ENCODE results near the gene TAAR2.

Gene TAAR2

DNA sequence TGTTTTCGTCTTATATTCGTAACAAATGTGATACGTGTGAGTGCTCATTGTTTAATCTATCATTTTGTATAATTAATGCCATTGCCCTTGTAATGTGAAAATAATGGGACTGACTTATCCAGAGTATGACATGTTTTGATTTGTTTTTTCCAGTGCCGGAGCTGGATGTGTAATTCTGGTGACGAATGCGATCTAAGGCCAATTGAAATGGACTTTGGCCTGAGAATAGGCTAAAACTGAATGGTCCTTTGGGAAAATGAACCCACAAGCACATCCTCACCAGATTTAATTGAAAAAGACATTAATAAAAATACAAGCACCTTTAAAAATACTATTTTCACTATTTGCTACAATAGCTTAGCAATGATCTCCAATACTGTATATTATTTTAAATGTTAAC, 27.9 kb downstream of the TAAR2 start:
- Histone ChIP-seq H3K27me3 (ENCODE audit: insufficient read depth, low read depth, severe bottlenecking) (peaks cover 74% of the 10 kb centered on the region), H3K9me3 (ENCODE audit: severe bottlenecking) (no peaks in the 10 kb centered on the region), H3K27ac (no peak overlapping the region), H3K36me3 (no peaks in the 10 kb centered on the region), H3K4me3 (ENCODE audit: low read depth, low read length) (no peak overlapping the region)
- no peak for DNase-seq
- TF ChIP-seq, protein P1, sequence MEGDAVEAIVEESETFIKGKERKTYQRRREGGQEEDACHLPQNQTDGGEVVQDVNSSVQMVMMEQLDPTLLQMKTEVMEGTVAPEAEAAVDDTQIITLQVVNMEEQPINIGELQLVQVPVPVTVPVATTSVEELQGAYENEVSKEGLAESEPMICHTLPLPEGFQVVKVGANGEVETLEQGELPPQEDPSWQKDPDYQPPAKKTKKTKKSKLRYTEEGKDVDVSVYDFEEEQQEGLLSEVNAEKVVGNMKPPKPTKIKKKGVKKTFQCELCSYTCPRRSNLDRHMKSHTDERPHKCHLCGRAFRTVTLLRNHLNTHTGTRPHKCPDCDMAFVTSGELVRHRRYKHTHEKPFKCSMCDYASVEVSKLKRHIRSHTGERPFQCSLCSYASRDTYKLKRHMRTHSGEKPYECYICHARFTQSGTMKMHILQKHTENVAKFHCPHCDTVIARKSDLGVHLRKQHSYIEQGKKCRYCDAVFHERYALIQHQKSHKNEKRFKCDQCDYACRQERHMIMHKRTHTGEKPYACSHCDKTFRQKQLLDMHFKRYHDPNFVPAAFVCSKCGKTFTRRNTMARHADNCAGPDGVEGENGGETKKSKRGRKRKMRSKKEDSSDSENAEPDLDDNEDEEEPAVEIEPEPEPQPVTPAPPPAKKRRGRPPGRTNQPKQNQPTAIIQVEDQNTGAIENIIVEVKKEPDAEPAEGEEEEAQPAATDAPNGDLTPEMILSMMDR (IDR thresholded peaks at IDR 0.05; ENCODE audit: low read depth, low read length): no peak

DNA sequence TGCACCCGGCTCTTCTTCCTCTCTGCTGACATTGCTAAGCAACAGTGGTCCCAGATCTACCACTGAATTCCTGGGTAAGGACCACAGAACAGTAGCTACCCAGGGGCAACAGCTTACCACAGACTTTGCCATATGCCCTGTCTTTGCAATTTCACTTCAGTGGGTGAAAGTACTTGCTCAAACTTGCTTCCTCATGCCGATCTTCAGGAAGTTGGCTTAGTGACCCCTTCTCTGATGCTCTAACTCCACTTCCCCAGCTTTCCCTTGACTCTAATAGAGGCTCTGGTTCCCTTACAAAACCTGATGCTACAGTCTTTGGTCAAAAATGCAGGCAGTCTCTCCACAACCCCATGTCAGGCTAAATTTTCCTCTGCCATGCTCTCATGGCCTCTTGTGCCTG, 31.2 kb downstream of the TAAR2 start:
- TF ChIP-seq, protein P1 (IDR thresholded peaks at IDR 0.05; ENCODE audit: low read depth, low read length): no peak
- DNase-seq: no peak
- H3K27me3 ChIP-seq (ENCODE audit: insufficient read depth, low read depth, severe bottlenecking): peaks cover 66% of the 10 kb centered on the region
- H3K36me3 ChIP-seq: no peaks in the 10 kb centered on the region
- H3K27ac ChIP-seq: no peak overlapping the region
- no peak overlapping the region for H3K4me3 ChIP-seq (ENCODE audit: low read depth, low read length)
- no peaks in the 10 kb centered on the region for H3K9me3 ChIP-seq (ENCODE audit: severe bottlenecking)

GRCh38 chr6:132590362-132590761, 33.7 kb downstream of the TAAR2 start:
- Histone ChIP-seq H3K27me3 (ENCODE audit: insufficient read depth, low read depth, severe bottlenecking) (peaks cover 60% of the 10 kb centered on the region), H3K9me3 (ENCODE audit: severe bottlenecking) (no peaks in the 10 kb centered on the region), H3K27ac (no peak overlapping the region), H3K36me3 (no peaks in the 10 kb centered on the region), H3K4me3 (ENCODE audit: low read depth, low read length) (no peak overlapping the region)
- TF ChIP-seq, protein P1 (IDR thresholded peaks at IDR 0.05; ENCODE audit: low read depth, low read length): no peak
- no peak for DNase-seq

- DNase-seq: no peak
- TF ChIP-seq, protein P1 (IDR thresholded peaks at IDR 0.05; ENCODE audit: low read depth, low read length): no peak
- H3K27ac ChIP-seq: no peak within 1 kb of the TSS
Measured at GRCh38 chr6:132589454-132589853, 34.6 kb downstream of the TAAR2 start, which contains the start of gene TAAR5. TSS of gene TAAR5 (minus strand) at chr6:132589741. CDS start at chr6:132589686, 55 bp downstream.

DNA sequence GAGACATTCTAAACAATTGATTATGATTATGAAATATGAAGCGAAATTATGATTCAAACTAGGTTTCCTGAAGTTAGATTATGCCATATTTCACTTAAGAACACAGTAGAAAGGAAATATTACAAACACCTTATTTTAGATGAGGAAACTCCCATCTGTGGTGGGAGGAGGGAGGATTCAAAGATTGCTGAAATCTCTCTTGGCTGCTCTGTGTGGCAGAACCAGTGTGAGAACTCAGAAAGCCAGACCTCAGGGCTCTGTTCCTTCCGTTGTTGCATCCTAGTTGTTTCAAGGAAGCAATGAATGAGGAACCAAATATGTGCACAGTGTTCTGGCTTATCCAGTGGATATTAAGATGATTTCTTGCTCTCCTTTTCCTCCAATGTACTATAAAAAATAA, 36.7 kb downstream of the TAAR2 start:
- TF ChIP-seq, protein P1 (IDR thresholded peaks at IDR 0.05; ENCODE audit: low read depth, low read length): no peak
- H3K36me3 ChIP-seq: no peaks in the 10 kb centered on the region
- no peak for DNase-seq
- no peak overlapping the region for H3K4me3 ChIP-seq (ENCODE audit: low read depth, low read length)
- H3K27ac ChIP-seq: no peak overlapping the region
- H3K9me3 ChIP-seq (ENCODE audit: severe bottlenecking): no peaks in the 10 kb centered on the region
- H3K27me3 ChIP-seq (ENCODE audit: insufficient read depth, low read depth, severe bottlenecking): peaks cover 64% of the 10 kb centered on the region

More at GRCh38 chr6:132589454-132589853, 34.6 kb downstream of the TAAR2 start, which contains the start of gene TAAR5:
- Histone ChIP-seq H3K9me3 (ENCODE audit: severe bottlenecking) (no peaks in the 10 kb centered on the region), H3K27me3 (ENCODE audit: insufficient read depth, low read depth, severe bottlenecking) (peaks cover 62% of the 10 kb centered on the region), H3K36me3 (no peaks in the 10 kb centered on the region), H3K4me3 (ENCODE audit: low read depth, low read length) (no peak within 1 kb of the TSS)

DNA sequence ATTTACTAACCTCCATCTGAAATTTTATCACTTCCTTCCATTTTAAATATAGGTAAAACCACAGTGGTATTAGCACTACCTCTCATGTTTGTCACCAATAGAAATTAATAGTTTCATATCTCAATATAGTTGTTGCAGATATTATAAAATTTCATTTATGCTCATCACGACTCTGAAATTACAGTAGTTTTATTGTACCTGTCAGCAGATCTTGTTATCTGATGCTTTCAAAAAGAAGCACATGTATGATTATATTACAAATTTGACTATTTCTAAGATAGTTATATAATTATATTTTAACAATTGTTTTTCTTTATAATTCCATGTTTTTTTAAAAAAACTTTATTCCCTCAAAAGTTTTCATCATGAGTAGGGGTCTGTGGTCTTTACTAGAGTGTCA, 39.4 kb downstream of the TAAR2 start:
- H3K27me3 ChIP-seq (ENCODE audit: insufficient read depth, low read depth, severe bottlenecking): peaks cover 84% of the 10 kb centered on the region
- TF ChIP-seq, protein P1 (IDR thresholded peaks at IDR 0.05; ENCODE audit: low read depth, low read length): no peak
- no peaks in the 10 kb centered on the region for H3K36me3 ChIP-seq
- H3K9me3 ChIP-seq (ENCODE audit: severe bottlenecking): peaks cover 3% of the 10 kb centered on the region
- H3K4me3 ChIP-seq (ENCODE audit: low read depth, low read length): no peak overlapping the region
- no peak for DNase-seq
- H3K27ac ChIP-seq: no peak overlapping the region

Data from WERI-Rb-1 (cell line).